HG03439 (cell line): ENCODE data around the gene AEBP1.

Experiments used
- ATAC-seq: cut with Tn5 transposase; IDR thresholded peaks from one replicate; pipeline ENCODE4 v1.9.1; 2021; ENCODE audit warnings: mild to moderate bottlenecking, moderate library complexity; ENCODE audit not compliant: unreplicated experiment

Gene AEBP1

GRCh38 chr7:44152971-44153947, 49.1 kb downstream of the AEBP1 start:
- no peak for ATAC-seq

DNA sequence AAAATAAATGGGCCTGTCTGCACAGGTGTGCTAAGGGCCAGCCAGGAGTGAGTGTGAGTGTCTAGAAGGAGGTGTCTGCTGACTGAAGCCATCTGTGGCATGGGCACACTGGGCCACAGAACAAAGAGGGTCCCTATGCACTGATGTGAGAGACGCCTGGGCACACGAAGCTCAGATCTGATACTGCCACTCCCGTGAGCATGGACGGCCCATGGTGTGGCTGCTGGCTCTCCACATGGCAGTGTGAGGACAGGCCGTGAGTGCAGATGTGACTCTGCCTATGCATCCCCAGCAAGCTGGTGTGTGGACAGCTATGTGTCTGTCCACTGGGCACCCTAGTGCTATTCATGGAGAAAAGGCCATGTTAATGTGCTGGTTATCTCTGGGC, 49.8 kb downstream of the AEBP1 start:
- no peak for ATAC-seq

DNA sequence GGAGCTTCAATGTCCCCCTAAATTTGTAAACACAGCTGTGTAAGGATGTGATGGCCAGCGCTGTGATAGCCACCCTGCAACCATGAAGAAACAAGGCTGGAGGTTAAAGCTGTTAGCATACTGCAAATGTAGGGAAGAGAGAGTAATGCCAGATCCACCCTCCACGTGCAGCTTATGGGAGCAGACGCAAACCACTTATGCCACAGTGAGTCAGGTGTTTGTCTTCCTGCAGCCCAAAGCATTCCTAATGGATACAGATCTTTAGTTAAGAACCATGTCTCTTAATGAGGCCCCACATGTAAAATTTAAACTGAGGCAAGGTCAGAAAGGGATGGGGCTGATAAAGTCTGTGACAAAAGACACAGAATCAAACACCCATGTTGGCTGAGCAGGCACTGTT, 50.6 kb downstream of the AEBP1 start:
- no peak for ATAC-seq

DNA sequence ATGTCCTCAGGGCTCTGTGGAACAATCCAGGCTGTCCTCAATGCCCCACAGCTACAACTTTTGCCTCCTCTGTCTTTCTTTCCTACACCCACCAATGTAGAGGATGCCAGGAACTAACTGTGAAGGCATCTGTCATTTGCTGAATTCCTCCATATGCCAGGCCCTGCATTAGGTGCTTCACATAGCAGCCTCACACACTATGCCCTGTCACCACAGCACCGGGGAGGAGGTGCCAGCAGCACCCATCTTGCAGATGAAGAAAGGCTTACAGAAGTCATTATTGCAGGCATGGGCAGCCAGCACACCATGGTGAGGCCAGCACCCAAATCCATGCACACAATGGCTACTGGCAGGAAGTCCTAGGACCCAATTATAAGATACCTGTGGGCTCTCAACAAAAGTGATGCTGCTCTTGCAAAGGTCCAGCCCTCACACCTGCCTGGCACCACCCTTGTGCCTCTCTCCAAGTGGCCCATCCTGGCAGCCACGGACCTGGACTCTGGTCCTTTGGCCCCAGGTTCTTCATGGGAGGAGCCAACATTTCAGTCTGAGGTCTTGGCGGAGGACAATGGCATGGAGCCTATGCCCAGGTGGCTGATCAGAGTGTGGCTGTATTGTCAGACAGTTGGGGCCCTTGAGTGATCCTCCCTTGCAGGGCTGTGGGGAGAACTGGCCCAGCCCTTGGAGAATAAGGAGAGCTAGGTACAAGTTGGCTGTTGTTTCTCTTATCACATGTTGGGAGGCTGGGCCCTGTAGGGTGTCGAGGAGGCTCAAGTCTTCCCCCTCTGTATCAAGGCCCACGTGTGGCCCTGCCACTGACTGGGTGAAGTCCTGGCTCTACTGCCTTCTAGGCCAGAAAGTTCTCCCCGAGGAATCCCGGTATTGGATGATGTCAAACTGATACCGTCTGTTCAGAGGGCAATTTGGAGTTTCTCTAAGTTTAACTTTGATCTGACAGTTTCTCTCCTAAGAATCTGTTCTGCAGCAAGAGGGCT, 51.3 kb downstream of the AEBP1 start:
- ATAC-seq = no peak

GRCh38 chr7:44156453-44157010, 52.4 kb downstream of the AEBP1 start:
- ATAC-seq = no peak

DNA sequence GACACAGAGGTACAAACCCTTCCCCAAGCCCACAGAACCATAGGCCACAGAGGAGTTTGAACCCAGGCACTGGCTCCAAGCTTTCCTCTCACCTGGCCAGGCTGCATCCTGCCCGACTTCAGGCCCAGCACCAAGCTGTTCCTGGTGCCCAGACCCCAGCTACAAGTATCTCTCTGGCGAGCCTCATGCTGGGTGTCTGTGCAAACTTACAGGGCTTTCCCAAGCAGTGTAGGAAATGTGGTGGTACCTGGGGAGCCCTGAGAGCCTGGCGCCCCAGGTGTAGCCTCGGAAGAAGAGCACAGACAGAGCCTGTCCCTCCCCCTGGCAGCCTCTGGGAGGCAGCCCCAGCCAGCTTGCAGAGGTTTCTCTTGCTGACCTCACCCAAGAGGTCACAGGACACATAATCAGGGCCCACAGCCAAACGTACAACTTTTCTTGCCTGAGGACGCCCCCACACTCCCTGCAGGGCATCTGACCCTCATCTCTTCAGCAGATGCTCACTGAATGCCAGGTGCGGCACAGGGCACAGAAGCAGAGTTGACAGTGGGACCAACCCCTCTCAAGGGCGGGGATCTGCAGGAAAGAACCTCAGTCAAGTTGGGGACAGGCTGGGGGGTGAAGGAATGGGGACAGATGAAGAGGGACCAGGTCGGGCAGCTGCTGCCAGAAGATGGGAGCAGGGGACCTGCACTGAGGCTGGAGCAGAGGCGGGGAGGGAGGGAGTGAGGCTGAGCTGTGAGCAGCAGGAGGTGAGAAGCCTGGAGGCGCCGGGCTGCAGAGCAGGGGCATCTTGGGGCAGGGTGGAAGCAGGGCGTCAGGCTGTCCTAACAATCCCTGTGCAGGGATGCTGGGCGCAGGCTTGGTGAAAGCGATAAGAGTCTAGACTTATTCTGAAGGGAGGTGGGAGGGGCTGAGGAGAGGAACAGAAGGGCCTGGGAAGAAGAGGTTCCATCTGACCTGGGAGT, 53.3 kb downstream of the AEBP1 start:
- no peak for ATAC-seq

- ATAC-seq = no peak
Observed at GRCh38 chr7:44158096-44158872, 54.1 kb downstream of the AEBP1 start.

- no peak for ATAC-seq
Observed at GRCh38 chr7:44158873-44159631, 54.9 kb downstream of the AEBP1 start.

DNA sequence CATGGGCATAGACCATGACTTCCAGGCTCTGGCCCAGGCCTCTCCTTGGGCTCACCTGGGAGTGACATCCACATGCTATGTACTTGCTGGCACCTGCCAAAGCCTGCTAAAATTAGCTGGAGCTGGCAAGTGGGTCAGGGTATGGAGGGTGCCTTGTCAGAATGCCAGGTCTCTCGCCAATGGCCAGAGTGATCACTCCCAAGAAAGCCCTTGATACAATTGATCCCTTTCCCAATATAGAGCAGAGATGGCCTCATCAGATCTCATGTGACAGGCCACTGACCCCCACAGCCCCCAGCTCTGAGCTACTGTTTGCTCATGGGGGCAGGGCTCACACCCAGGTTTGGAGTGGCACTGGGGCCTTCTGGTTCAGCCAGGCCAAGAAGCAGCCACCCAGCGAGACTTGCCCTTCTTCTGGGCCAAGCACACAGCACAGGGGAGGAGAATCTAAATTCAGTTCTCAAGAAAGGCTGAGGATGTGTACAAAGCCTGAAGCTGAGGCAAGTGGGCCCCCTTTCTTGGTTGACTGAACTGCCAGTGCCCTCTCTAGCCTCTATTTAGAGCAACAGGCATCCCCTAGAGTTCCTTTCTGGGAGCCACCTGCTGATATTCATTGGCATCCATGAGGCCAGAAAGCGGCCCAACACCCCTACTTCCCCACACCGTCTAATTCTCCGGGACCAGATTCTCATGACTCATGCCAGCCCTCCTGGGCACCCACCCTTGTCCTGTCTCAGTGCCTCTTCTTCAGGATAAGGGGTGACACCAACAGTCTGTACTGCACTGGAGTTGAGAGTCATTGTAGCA, 55.9 kb downstream of the AEBP1 start:
- no peak for ATAC-seq

DNA sequence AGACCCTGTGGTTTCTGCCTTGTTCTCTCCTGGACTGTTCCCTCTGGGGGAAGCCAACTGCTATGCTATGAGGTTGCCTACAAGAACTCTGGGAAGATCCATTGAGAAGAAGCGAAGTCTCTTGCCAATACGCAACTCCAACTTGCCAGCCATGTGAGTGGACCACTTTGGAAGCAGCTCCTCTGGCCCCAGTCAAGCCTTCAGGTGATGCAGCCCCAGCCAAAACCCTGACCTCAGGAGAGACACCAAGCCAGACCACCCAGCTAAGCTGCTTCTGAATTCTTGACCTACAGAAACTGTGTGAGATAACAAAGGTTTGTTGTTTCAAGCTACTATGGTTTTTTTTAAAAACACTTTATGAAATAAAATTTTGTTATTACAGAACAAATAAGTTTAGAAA, 57.2 kb downstream of the AEBP1 start:
- ATAC-seq = no peak

DNA sequence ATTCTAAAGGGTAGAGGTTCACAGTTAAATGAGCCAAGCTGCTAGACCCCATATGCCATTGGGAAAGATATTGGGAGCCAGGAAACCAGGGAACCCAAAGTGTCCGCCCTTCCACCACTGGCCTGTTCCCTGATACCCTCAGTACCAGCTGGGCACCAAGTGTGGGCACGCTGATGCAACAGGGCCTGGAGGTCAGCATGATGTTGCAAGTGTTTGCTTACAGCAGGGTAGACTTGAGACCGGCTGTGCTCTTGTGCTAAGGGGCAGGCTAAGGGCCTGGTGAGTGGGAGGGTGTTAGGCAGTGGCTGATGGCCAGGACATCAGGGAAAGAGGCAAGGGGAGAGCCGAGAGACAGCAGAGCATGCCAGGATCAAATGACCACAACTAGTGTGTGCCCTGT, 58.0 kb downstream of the AEBP1 start:
- ATAC-seq = no peak

DNA sequence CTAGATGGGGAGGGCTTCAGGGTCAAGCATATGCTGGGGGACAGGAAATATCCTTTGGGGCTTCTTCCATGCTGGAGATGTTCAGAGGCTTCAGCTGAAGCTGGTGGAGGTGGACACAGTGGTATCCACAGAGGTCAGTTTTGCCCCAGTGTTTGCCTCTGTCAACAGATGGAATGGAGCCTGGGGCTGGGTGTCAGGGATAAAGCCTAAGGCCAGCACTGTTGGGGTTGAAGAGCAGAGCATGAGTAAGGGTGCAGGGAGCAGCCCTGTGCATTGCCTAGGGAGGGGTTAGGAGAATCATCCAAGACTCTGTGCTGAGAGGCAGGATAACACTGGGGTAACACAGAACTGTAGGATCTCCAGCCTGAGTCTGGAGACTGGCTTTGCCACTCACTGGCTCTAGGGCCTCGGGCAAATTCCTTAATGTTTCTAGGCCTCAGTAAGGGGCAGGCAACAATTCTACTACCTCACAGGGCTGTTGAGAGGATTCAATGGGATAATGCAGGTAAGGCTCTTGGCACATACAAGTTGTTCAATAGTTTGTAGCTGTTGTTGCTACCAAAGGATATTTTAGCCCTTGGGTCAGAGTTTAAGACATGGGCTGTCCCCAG, 58.7 kb downstream of the AEBP1 start:
- ATAC-seq = no peak

- ATAC-seq = no peak
Observed at GRCh38 chr7:44163591-44163990, 59.4 kb downstream of the AEBP1 start.
